GM21390 (cell line): ENCODE measurements around the gene MYH15.

Source experiments
- ATAC-seq: cut with Tn5 transposase; IDR thresholded peaks from one replicate; pipeline ENCODE4 v1.9.1; 2021; ENCODE audit not compliant: unreplicated experiment

The MYH15 gene

GRCh38 chr3:108342837-108343486 lies 167.4 kb downstream of the MYH15 start:
- ATAC-seq, result peak; percentile 72

GRCh38 chr3:108341911-108342310 lies 168.5 kb downstream of the MYH15 start:
- ATAC-seq, result no peak

- ATAC-seq, result no peak
Observed at GRCh38 chr3:108338901-108339545, 171.4 kb downstream of the MYH15 start.

GRCh38 chr3:108334701-108335100 lies 175.7 kb downstream of the MYH15 start:
- no peak for ATAC-seq

GRCh38 chr3:108333961-108334360 lies 176.4 kb downstream of the MYH15 start:
- ATAC-seq, result no peak

- no peak for ATAC-seq
Observed at GRCh38 chr3:108331792-108332191, 178.6 kb downstream of the MYH15 start.
